CD4-positive, alpha-beta T cell treated with Interferon alpha-2 for 1 hour (primary cell): ENCODE data around the gene ADGRV1.
"Not testable (repeated sequence)": the region's sequence is repeated elsewhere in the genome, so short reads cannot be mapped to it uniquely, and the experiment has no call there.

Source experiments
- DNase-seq, 2 donors: peaks; one replicate each; pipeline ENCODE4 v3.0.0-alpha.2; 2020 to 2022

Gene ADGRV1

GRCh38 chr5:90654215-90654614 is 95.6 kb downstream of the ADGRV1 start:
- no peak for DNase-seq

GRCh38 chr5:90655423-90655822 is 96.8 kb downstream of the ADGRV1 start:
- DNase-seq, result no peak

- no peak for DNase-seq
Observed at GRCh38 chr5:90657030-90657429, 98.4 kb downstream of the ADGRV1 start.

- DNase-seq, result no peak
Observed at GRCh38 chr5:90657788-90658187, 99.2 kb downstream of the ADGRV1 start.

GRCh38 chr5:90658620-90659019 is 100.0 kb downstream of the ADGRV1 start:
- no peak for DNase-seq

GRCh38 chr5:90668079-90668565 is 109.5 kb downstream of the ADGRV1 start:
- not testable (repeated sequence) for DNase-seq

GRCh38 chr5:90675222-90675621 is 116.6 kb downstream of the ADGRV1 start:
- DNase-seq, result no peak

- no peak for DNase-seq
Observed at GRCh38 chr5:90680921-90681563, 122.4 kb downstream of the ADGRV1 start.

GRCh38 chr5:90682278-90682677 is 123.7 kb downstream of the ADGRV1 start:
- no peak for DNase-seq

- DNase-seq, result no peak
Observed at GRCh38 chr5:90685425-90686022, 126.9 kb downstream of the ADGRV1 start.

- DNase-seq, result not testable (repeated sequence)
Observed at GRCh38 chr5:90686363-90686762, 127.8 kb downstream of the ADGRV1 start.

GRCh38 chr5:90687458-90687857 is 128.9 kb downstream of the ADGRV1 start:
- not testable (repeated sequence) for DNase-seq

- no peak for DNase-seq
Observed at GRCh38 chr5:90689064-90689463, 130.5 kb downstream of the ADGRV1 start.

- DNase-seq, result no peak
Observed at GRCh38 chr5:90690307-90690706, 131.7 kb downstream of the ADGRV1 start.

GRCh38 chr5:90691533-90691932 is 132.9 kb downstream of the ADGRV1 start:
- DNase-seq, result no peak

- no peak for DNase-seq
Observed at GRCh38 chr5:90696153-90696552, 137.6 kb downstream of the ADGRV1 start.

GRCh38 chr5:90700299-90700698 is 141.7 kb downstream of the ADGRV1 start:
- no peak for DNase-seq

GRCh38 chr5:90703932-90704331 is 145.3 kb downstream of the ADGRV1 start:
- DNase-seq, result no peak

- DNase-seq, result no peak
Observed at GRCh38 chr5:90707698-90708097, 149.1 kb downstream of the ADGRV1 start.

GRCh38 chr5:90709323-90710155 is 150.9 kb downstream of the ADGRV1 start:
- DNase-seq, result no peak

GRCh38 chr5:90718387-90718786 is 159.8 kb downstream of the ADGRV1 start:
- no peak for DNase-seq

GRCh38 chr5:90739567-90739966 is 181.0 kb downstream of the ADGRV1 start:
- no peak for DNase-seq

- DNase-seq, result no peak
Observed at GRCh38 chr5:90740244-90740799, 181.7 kb downstream of the ADGRV1 start.
